CD4-positive, CD25-positive, alpha-beta regulatory T cell (primary cell): Measurements from ENCODE around the gene NGFR. TPM values are rescaled to one million over a fixed set of nuclear protein-coding genes. Genes with fewer than 3 reads are reported as not detected.
"Not testable (repeated sequence)": the region's sequence is repeated elsewhere in the genome, so short reads cannot be mapped to it uniquely, and the experiment has no call there.

Source experiments
- ATAC-seq, 2 donors: fragments of 150-1000 bp; cut with Tn5 transposase; one replicate each; pipeline ENCODE4 v1.10.0; 2021; ENCODE audit warnings: low read depth in 2 of 2, moderate number of reproducible peaks in 2 of 2, moderate library complexity in 1 of 2
- DNase-seq, 3 donors: peaks; one replicate each; pipeline versions ENCODE4 v3.0.0 to v3.0.0-alpha.2; 2012 to 2022; ENCODE audit warnings: mixed read lengths in 1 of 3
- H3K27ac ChIP-seq: one replicate; pipeline ENCODE4 v1.7.0; 2013; ENCODE audit warnings: mild to moderate bottlenecking, low read length; ENCODE audit not compliant: insufficient read depth, poor library complexity, severe bottlenecking
- H3K27me3 ChIP-seq: one replicate; pipeline ENCODE4 v1.7.0; 2013; ENCODE audit warnings: low read length; ENCODE audit not compliant: control insufficient read depth, insufficient read depth
- H3K36me3 ChIP-seq: one replicate; pipeline ENCODE4 v1.7.0; 2013; ENCODE audit warnings: mild to moderate bottlenecking, low read length, moderate library complexity; ENCODE audit not compliant: control insufficient read depth, insufficient read depth
- H3K4me1 ChIP-seq: 2 replicates; pipeline ENCODE4 v1.7.0; 2013; ENCODE audit warnings: mild to moderate bottlenecking, low read length; ENCODE audit not compliant: insufficient read depth, control insufficient read depth, poor library complexity, severe bottlenecking
- H3K4me3 ChIP-seq: one replicate; pipeline ENCODE4 v1.7.0; 2013; ENCODE audit warnings: low read depth, mild to moderate bottlenecking, low read length, moderate library complexity
- H3K9me3 ChIP-seq, 2 experiments: 1 replicate in 1 of 2; 2 replicates in 1 of 2; pipeline ENCODE4 v1.7.0; 2013; ENCODE audit warnings: low read length in 2 of 2, mild to moderate bottlenecking in 1 of 2, moderate library complexity in 1 of 2; ENCODE audit not compliant: control insufficient read depth in 2 of 2
- H3K27ac Mint-ChIP-seq, 3 donors: one replicate each; pipeline ENCODE4 v1.8.0; 2020 to 2022; ENCODE audit warnings: mild to moderate bottlenecking in 3 of 3, mixed read lengths in 3 of 3, moderate library complexity in 2 of 3
- H3K27me3 Mint-ChIP-seq: one replicate; pipeline ENCODE4 v1.8.0; 2022; ENCODE audit warnings: mild to moderate bottlenecking, mixed read lengths
- H3K36me3 Mint-ChIP-seq: one replicate; pipeline ENCODE4 v1.8.0; 2020; ENCODE audit warnings: mixed read lengths
- H3K4me1 Mint-ChIP-seq, 4 donors: one replicate each; pipeline ENCODE4 v1.8.0; 2020 to 2022; ENCODE audit warnings: mixed read lengths in 4 of 4, mild to moderate bottlenecking in 1 of 4
- H3K4me3 Mint-ChIP-seq, 4 donors: one replicate each; pipeline ENCODE4 v1.8.0; 2020 to 2022; ENCODE audit warnings: mild to moderate bottlenecking in 4 of 4, mixed read lengths in 4 of 4, moderate library complexity in 3 of 4
- H3K9me3 Mint-ChIP-seq, 7 donors: one replicate each; pipeline ENCODE4 v1.8.0; 2020 to 2022; ENCODE audit warnings: mixed read lengths in 7 of 7, mild to moderate bottlenecking in 3 of 7, moderate library complexity in 2 of 7
- polyA plus RNA-seq, 4 donors: library from polyadenylated mRNA; unstranded; fragments of 300-500 nt; fragmentation: Illumina TruSeq; gene quantifications; one replicate each; pipeline ENCODE4 v1.2.3, GENCODE V29; 2021
- total RNA-seq: library from RNA; stranded (reverse); gene quantifications from one replicate; pipeline ENCODE4 v1.2.3, GENCODE V29; 2022

NGFR gene
- total and polyA plus RNA-seq, 5 donors from 2014 or later, result 0.32 TPM; not detected in 4

DNA sequence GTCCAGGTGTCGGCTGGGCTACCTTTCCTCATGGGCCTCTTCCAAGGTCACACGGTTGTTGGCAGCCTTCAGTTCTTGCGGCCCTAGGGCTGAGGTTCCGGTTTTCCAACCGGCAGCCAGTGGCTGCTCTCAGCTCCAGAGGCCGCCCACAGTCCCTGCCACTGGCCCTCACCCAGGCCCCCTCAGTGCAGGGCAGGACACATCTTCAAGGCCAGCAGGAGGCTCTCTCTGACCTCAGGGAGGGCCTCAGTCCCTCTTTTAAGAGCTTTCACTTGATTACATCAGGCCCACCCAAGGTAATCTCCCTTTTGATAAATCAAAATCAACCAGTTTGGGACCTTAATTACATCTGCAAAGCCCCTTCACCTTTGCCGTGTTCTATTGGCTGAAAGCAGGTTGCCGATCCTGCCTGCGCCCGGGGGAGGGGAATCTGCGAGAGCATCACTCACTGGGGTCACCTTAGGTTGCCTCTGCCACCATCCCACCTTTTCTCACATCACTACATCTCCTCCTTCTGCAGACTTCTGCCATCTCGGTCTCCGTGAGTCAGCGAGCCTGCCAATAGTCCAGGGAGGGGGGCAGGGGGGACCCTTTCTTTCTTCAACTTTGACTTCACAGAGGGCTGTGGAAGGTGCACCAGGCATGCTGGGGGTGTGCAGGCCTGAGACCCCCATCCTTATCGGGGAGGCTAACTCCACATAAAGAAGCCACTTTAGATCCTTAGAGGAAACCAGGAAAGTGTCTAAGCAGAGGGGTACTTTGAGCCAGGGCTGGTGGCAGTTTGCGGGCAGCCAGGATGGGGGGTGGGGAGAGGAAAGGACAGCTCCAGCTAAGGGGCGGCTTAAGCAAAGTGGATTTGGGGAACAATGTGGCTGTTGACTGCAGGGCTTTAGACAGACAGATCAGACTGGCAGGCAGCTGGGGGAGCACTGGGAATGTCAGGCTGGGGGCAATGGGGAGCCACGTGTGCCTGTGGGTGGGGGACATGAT is 51.7 kb downstream of the NGFR start:
- Mint-ChIP-seq H3K4me1 (no peaks in the 10 kb centered on the region), H3K4me3 (no peak overlapping the region), H3K36me3 (no peaks in the 10 kb centered on the region), H3K27ac (no peak overlapping the region), H3K9me3 (peaks cover 0 to 4% (median 0%) of the 10 kb centered on the region in 7 donors), H3K27me3 (peaks cover 4% of the 10 kb centered on the region)
- Histone ChIP-seq H3K27ac (no peak overlapping the region), H3K9me3 (no peaks in the 10 kb centered on the region), H3K27me3 (peaks cover 4% of the 10 kb centered on the region), H3K4me1 (no peaks in the 10 kb centered on the region), H3K4me3 (no peak overlapping the region), H3K36me3 (no peaks in the 10 kb centered on the region)
- ATAC-seq, result no peak
- no peak for DNase-seq

DNA sequence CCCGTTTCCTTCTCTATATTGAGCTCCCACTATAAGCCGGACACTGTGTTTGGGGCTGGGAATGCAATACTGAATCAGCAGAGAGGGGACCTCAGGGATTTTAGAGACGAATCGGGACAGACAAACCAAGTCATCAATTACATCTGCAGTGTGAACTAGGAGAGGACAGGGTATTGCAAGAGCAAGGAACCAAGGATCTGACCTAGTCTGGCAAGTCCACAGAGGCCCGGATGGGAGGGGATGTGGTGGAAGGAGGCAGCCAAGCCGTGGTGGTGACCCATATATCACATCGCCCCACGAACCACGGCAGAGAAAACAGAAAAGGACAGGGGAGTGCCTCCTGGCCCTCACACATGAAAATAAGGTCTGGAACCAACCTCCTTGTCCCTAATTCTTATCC is 52.5 kb downstream of the NGFR start:
- DNase-seq (no peak), ATAC-seq (no peak)
- H3K4me3 ChIP-seq, result no peak overlapping the region
- H3K36me3 Mint-ChIP-seq, result no peaks in the 10 kb centered on the region
- peaks cover 4% of the 10 kb centered on the region for H3K27me3 Mint-ChIP-seq
- H3K27ac ChIP-seq, result no peak overlapping the region
- H3K9me3 Mint-ChIP-seq, result peaks cover 0 to 4% (median 0%) of the 10 kb centered on the region in 7 donors
- no peaks in the 10 kb centered on the region for H3K4me1 Mint-ChIP-seq
- no peak overlapping the region for H3K4me3 Mint-ChIP-seq
- no peaks in the 10 kb centered on the region for H3K9me3 ChIP-seq
- no peaks in the 10 kb centered on the region for H3K36me3 ChIP-seq
- no peak overlapping the region for H3K27ac Mint-ChIP-seq
- peaks cover 2% of the 10 kb centered on the region for H3K27me3 ChIP-seq
- no peaks in the 10 kb centered on the region for H3K4me1 ChIP-seq

DNA sequence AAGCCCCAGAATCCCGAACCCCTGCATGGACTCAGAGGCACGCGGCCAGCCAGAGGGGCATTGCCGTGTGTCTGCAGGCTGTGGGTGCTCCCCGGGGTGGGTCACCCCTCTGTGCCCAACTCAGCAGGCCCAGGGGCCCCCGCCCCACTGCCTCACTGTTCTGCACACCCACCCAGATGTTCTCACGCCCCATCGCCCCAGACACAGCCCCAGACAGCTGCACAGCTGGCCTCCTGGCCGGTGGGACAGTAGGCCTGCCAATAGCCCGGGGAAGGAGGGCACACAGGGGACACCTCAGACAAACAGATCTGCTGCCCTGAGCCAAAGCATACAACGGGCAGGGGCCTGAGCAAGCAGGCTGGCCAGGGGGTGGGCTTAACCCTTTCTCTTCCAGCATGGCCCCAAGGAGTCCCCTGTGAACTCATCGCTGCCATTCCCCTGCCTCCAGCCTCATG is 53.0 kb downstream of the NGFR start:
- Mint-ChIP-seq H3K9me3 (peaks cover 0 to 4% (median 0%) of the 10 kb centered on the region in 7 donors), H3K27ac (no peak overlapping the region), H3K27me3 (peaks cover 8% of the 10 kb centered on the region), H3K4me1 (no peaks in the 10 kb centered on the region), H3K36me3 (no peaks in the 10 kb centered on the region), H3K4me3 (no peak overlapping the region)
- no peaks in the 10 kb centered on the region for H3K9me3 ChIP-seq
- no peaks in the 10 kb centered on the region for H3K36me3 ChIP-seq
- DNase-seq (no peak), ATAC-seq (no peak)
- H3K27ac ChIP-seq, result no peak overlapping the region
- no peak overlapping the region for H3K4me3 ChIP-seq
- no peaks in the 10 kb centered on the region for H3K4me1 ChIP-seq
- peaks cover 2% of the 10 kb centered on the region for H3K27me3 ChIP-seq

DNA sequence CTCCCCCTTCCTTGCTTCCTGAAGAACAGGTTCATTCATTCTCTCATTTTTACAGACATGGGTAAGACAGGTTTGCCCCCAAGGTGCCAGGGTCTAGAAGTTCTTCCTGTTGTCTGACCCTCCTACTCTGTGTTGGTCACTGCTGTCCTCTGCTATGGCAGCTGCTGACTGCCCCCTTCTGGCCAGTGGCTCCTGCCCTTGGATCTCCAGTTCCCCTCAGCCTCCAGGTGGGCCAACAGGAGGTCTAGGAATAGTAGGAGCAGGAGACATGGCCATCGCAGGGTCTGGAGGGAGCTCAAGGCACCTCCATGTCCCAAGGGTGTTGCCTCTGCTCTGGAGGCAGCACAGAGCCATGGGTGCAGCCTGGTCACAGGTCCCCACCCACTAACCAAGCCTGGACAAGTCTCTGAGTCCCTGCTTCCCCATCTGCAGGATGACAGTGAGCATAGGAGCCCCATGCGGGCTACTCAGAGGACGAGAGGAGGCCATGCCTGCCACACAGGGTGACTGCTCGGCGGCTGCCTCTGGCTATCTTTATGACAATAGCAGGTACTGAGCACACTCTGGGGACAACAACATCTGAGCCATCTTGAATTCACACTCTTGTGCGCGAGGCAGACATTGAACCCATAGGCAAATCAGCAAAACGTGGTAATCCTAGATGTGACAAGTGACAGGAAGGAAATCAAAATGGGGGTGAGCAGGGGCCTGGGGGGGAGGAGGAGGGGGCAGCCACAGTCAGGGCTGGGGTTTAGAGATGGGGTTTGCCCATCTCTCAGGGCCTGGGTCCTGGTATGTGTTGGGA is 53.6 kb downstream of the NGFR start:
- Mint-ChIP-seq H3K9me3 (peaks cover 0 to 4% (median 0%) of the 10 kb centered on the region in 7 donors), H3K27me3 (peaks cover 9% of the 10 kb centered on the region), H3K36me3 (no peaks in the 10 kb centered on the region), H3K4me1 (no peaks in the 10 kb centered on the region), H3K27ac (no peak overlapping the region), H3K4me3 (no peak overlapping the region)
- H3K36me3 ChIP-seq, result no peaks in the 10 kb centered on the region
- H3K4me1 ChIP-seq, result no peaks in the 10 kb centered on the region
- H3K27ac ChIP-seq, result no peak overlapping the region
- no peaks in the 10 kb centered on the region for H3K27me3 ChIP-seq
- no peak overlapping the region for H3K4me3 ChIP-seq
- H3K9me3 ChIP-seq, result no peaks in the 10 kb centered on the region
- ATAC-seq (no peak), DNase-seq (no peak)

DNA sequence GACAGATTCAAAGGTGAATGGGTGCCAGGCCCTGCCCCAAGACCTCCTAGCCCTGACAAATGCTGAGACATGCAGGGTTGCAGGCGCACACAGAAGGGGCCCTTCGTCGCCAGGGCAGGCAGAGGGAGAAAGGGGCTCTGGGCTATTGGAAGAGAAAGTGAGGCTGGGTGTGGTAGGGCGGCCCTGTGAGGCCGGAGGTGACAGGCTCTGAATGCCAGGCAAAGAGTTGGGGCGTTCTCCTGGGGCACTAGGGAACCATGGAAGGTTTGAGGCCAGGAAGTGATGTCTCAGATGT is 54.2 kb downstream of the NGFR start:
- Mint-ChIP-seq H3K9me3 (no peaks in the 10 kb centered on the region), H3K4me3 (no peak overlapping the region), H3K27ac (no peak overlapping the region), H3K36me3 (no peaks in the 10 kb centered on the region), H3K4me1 (no peaks in the 10 kb centered on the region), H3K27me3 (peaks cover 9% of the 10 kb centered on the region)
- Histone ChIP-seq H3K36me3 (no peaks in the 10 kb centered on the region), H3K4me1 (no peaks in the 10 kb centered on the region), H3K9me3 (no peaks in the 10 kb centered on the region), H3K4me3 (no peak overlapping the region), H3K27ac (no peak overlapping the region), H3K27me3 (no peaks in the 10 kb centered on the region)
- DNase-seq (no peak), ATAC-seq (no peak)

DNA sequence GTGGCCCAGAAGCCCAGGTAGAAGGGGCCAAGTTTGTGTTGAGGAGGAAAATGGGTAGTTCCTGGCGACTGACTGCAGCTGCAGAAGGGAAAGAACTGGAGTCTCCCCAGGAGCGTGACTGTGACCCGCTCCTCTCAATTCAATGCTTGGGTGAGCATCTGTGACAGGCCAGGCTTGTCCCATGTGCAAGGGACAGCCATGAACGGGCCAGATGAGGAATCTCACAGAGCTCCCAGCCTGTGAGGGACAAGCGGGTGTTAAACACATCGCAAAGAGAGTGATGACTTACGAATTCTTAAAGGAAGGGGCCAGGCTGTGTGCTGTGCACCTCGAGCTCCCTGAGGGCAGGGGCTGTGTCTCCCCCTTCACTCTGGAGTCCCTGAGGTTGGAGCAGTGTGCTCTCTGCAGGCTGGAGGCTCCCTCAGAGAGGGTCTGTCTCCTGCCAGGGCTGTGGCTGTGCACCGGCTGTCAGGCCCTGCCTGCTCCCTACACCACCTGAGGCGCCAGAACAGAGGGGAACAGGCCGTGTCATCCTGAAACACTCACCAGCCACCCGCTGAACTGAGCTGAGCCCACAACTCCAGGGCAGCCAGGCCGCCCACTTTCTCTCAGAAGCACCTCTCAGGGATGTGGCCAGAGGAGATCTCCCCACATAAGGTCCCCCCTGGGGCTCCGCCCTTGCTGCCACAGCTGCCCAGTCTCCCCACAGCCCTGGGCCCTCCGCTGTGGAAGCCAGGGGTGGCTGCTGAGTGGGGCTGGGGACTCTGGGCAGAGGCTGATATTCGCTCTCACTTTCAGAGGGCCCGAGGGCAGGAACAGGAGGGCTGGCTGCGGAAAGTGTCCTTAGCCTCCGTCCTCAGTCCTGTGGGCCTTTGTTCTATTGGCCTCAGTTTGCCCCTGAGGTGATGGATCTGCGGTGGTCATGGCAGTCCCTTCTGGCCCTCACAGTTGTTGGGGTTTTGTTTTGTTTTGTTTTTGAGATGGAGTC is 54.9 kb downstream of the NGFR start:
- Histone ChIP-seq H3K4me3 (no peak overlapping the region), H3K27me3 (no peaks in the 10 kb centered on the region), H3K27ac (no peak overlapping the region), H3K9me3 (no peaks in the 10 kb centered on the region), H3K4me1 (no peaks in the 10 kb centered on the region), H3K36me3 (no peaks in the 10 kb centered on the region)
- no peak overlapping the region for H3K4me3 Mint-ChIP-seq
- H3K27ac Mint-ChIP-seq, result no peak overlapping the region
- H3K36me3 Mint-ChIP-seq, result no peaks in the 10 kb centered on the region
- H3K4me1 Mint-ChIP-seq, result no peaks in the 10 kb centered on the region
- H3K9me3 Mint-ChIP-seq, result no peaks in the 10 kb centered on the region
- DNase-seq, result no peak
- H3K27me3 Mint-ChIP-seq, result peaks cover 9% of the 10 kb centered on the region
- no peak for ATAC-seq

DNA sequence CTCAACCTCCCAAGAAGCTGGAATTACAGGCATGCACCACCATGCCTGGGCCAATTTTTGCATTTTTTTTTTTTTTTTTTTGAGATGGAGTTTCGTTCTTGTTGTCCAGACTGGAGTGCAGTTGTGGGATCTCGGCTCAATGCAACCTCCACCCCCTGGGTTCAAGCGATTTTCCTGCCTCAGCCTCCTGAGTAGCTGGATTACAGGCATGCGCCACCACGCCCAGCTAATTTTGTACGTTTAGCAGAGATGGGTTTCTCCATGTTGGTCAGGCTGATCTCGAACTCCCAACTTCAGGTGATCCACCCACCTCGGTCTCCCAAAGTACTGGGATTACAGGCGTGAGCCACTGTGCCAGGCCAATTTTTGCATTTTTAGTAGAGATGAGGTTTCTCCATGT is 55.7 kb downstream of the NGFR start:
- not testable (repeated sequence) for H3K4me3 Mint-ChIP-seq, H3K4me1 Mint-ChIP-seq, H3K27me3 Mint-ChIP-seq, H3K4me3 ChIP-seq, H3K27ac ChIP-seq, H3K36me3 ChIP-seq, H3K27me3 ChIP-seq, DNase-seq, H3K9me3 Mint-ChIP-seq, ATAC-seq, H3K4me1 ChIP-seq, H3K27ac Mint-ChIP-seq, H3K36me3 Mint-ChIP-seq, H3K9me3 ChIP-seq
